Karpas-422 (cell line): ENCODE results near the gene SAMD14. TPM values are rescaled to one million over a fixed set of nuclear protein-coding genes. Genes with fewer than 3 reads are reported as not detected.

Experiments
- DNase-seq: peaks from one replicate; pipeline ENCODE4 v3.0.0-alpha.2; 2015
- H2AFZ ChIP-seq: fragments of 200-600 bp; sonication (generic); 2 replicates; pipeline ENCODE4 v1.6.1; 2014; ENCODE audit warnings: antibody characterized with exemption, low read length, mixed read lengths
- H3K27ac ChIP-seq: fragments of 200-600 bp; sonication (generic); 2 replicates; pipeline ENCODE4 v1.5.1; 2014; ENCODE audit warnings: mild to moderate bottlenecking, low read length, moderate library complexity
- H3K27me3 ChIP-seq: fragments of 200-600 bp; sonication (generic); 2 replicates; pipeline ENCODE4 v1.6.1; 2014; ENCODE audit warnings: low read length, mixed read lengths
- H3K36me3 ChIP-seq: fragments of 200-600 bp; sonication (generic); 2 replicates; pipeline ENCODE4 v1.6.1; 2014; ENCODE audit warnings: low read length, mixed read lengths; ENCODE audit not compliant: insufficient read depth
- H3K4me1 ChIP-seq: fragments of 200-600 bp; sonication (generic); 2 replicates; pipeline ENCODE4 v1.6.1; 2014; ENCODE audit warnings: mild to moderate bottlenecking, low read length, mixed read lengths
- H3K4me2 ChIP-seq: fragments of 200-600 bp; sonication (generic); 2 replicates; pipeline ENCODE4 v1.6.1; 2014; ENCODE audit warnings: low read length, low read depth, mild to moderate bottlenecking; ENCODE audit not compliant: poor library complexity, severe bottlenecking
- H3K4me3 ChIP-seq: fragments of 200-600 bp; sonication (generic); 2 replicates; pipeline ENCODE4 v1.5.1; 2014; ENCODE audit warnings: mild to moderate bottlenecking, antibody characterized with exemption, low read length, mixed read lengths
- H3K79me2 ChIP-seq: fragments of 200-600 bp; sonication (generic); 2 replicates; pipeline ENCODE4 v1.6.1; 2014; ENCODE audit warnings: mild to moderate bottlenecking, low read length, mixed read lengths
- H3K9ac ChIP-seq: fragments of 200-600 bp; sonication (generic); 2 replicates; pipeline ENCODE4 v1.6.0; 2014; ENCODE audit warnings: low read length
- H3K9me2 ChIP-seq: fragments of 200-600 bp; sonication (generic), shearing (Covaris generic); replicated peaks from 2 replicates; pipeline ENCODE4 v1.6.0; 2014; ENCODE audit warnings: mild to moderate bottlenecking, low read length, moderate library complexity; ENCODE audit not compliant: insufficient read depth
- H3K9me3 ChIP-seq: fragments of 300-700, 200-600 bp; sonication (generic); 2 replicates; pipeline ENCODE4 v1.6.1; 2014; ENCODE audit warnings: low read length, mixed read lengths
- H4K20me1 ChIP-seq: fragments of 200-600 bp; sonication (generic); 2 replicates; pipeline ENCODE4 v1.6.1; 2014; ENCODE audit warnings: mild to moderate bottlenecking, antibody characterized with exemption, low read length, low read depth; ENCODE audit not compliant: insufficient read depth
- total RNA-seq: library from RNA; depleted of rRNA; stranded (reverse); fragments of >200 nt; shearing (Covaris generic); gene quantifications from 2 replicates; pipeline ENCODE4 v1.2.3, GENCODE V29; 2014; ENCODE audit warnings: low replicate concordance

Gene SAMD14
- total RNA-seq, 1 experiment from 2014 or later: not detected

DNA sequence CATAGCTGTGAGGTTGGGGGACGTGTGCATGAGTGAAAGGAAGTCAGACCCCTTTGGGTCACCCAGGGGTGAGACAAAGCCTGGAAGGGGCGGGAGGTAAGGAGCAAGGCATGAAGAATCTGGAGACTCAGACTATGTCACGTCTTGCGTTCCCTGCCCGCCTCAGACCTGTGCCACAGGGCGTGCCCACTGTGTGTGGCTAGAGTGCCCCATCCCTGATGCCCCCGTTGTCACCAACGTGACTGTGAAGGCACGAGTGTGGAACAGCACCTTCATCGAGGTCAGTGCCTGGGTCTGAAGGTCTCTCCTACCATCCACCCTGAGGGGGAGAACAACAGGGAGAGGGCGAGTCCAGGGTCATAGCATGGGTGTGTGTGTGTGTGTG lies 49.9 kb downstream of the SAMD14 start:
- H3K4me3 ChIP-seq: no peak overlapping the region

DNA sequence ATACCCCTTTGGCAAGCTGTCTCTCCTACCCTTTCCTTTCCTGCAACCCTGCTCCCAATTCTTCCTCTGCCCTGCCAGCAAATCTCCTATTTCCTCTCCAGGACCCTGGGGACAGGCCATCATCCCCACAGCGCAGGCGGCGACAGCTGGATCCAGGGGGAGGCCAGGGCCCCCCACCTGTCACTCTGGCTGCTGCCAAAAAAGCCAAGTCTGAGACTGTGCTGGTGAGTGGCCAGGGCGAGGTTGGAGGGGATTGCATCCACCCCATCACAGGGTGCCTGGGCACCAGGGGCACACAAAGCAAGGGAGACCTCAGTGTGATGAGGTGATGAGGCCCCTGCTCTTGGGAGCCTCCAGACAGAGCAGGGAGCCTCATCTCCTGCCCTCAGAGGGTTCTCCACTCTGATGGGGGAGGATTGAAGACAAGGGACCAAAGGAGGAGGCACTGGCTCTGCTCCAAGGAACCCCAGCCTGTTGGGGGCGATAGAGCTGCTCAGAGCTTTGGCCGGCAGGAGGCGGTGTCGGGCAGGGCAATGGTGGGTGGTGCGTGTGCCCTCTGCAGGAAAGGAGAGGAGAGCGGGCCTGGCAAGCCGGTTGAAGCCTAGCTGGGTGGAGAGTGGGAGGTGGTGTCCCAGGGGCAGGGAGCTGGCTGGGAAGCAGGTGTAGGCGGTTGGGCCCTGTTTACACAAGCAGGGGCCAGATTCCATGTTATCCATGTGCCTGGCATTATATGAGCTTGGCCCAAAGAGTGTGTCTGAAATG lies 50.4 kb downstream of the SAMD14 start:
- Histone ChIP-seq H3K27me3 (no peaks in the 10 kb centered on the region), H3K79me2 (no peaks in the 10 kb centered on the region), H4K20me1 (no peaks in the 10 kb centered on the region; the same call in 1 of the 2 replicates), H3K4me3 (no peak overlapping the region), H3K4me2 (no peak overlapping the region), H2AFZ (no peak overlapping the region), H3K9me2 (no peaks in the 10 kb centered on the region), H3K27ac (no peak overlapping the region), H3K9ac (no peak overlapping the region), H3K4me1 (peaks cover 5% of the 10 kb centered on the region), H3K36me3 (no peaks in the 10 kb centered on the region), H3K9me3 (no peaks in the 10 kb centered on the region)
- DNase-seq: peak; percentile 93

More for the DNA sequence above, 49.9 kb downstream of the SAMD14 start:
- no peak for DNase-seq
- Histone ChIP-seq H3K9me3 (no peaks in the 10 kb centered on the region), H3K9ac (no peak overlapping the region), H3K4me1 (peaks cover 5% of the 10 kb centered on the region), H3K79me2 (no peaks in the 10 kb centered on the region), H4K20me1 (no peaks in the 10 kb centered on the region; the same call in 1 of the 2 replicates), H3K27me3 (no peaks in the 10 kb centered on the region), H3K27ac (no peak overlapping the region), H2AFZ (no peak overlapping the region), H3K4me2 (no peak overlapping the region), H3K36me3 (no peaks in the 10 kb centered on the region), H3K9me2 (no peaks in the 10 kb centered on the region)

DNA sequence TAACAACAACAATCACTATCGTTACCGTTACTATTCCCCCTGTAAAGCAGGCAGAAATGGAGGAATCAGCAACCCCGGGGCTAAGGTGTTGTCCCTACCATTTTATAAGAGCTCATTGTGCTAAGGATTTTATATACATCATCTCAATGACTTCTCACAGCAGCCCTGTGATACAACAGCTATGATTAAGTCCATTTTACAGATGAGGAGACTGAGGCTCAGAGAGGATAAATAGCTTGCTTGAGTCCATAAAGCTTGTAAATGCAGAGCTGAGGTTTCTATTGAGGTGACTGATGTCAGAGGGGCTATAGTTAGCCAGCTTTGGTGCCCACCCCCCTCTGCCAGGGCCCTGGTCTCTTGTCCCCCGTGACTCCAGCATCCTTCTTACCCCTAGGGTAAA lies 51.5 kb downstream of the SAMD14 start:
- no peaks in the 10 kb centered on the region; the same call in 1 of the 2 replicates for H4K20me1 ChIP-seq
- no peak overlapping the region for H3K4me2 ChIP-seq
- H3K9ac ChIP-seq: no peak overlapping the region
- no peaks in the 10 kb centered on the region for H3K9me2 ChIP-seq
- H3K27ac ChIP-seq: no peak overlapping the region
- no peak for DNase-seq
- no peak overlapping the region for H3K4me3 ChIP-seq
- no peaks in the 10 kb centered on the region for H3K27me3 ChIP-seq
- H3K36me3 ChIP-seq: no peaks in the 10 kb centered on the region
- H3K4me1 ChIP-seq: peaks cover 5% of the 10 kb centered on the region
- H3K9me3 ChIP-seq: no peaks in the 10 kb centered on the region
- no peaks in the 10 kb centered on the region for H3K79me2 ChIP-seq
- H2AFZ ChIP-seq: no peak overlapping the region

DNA sequence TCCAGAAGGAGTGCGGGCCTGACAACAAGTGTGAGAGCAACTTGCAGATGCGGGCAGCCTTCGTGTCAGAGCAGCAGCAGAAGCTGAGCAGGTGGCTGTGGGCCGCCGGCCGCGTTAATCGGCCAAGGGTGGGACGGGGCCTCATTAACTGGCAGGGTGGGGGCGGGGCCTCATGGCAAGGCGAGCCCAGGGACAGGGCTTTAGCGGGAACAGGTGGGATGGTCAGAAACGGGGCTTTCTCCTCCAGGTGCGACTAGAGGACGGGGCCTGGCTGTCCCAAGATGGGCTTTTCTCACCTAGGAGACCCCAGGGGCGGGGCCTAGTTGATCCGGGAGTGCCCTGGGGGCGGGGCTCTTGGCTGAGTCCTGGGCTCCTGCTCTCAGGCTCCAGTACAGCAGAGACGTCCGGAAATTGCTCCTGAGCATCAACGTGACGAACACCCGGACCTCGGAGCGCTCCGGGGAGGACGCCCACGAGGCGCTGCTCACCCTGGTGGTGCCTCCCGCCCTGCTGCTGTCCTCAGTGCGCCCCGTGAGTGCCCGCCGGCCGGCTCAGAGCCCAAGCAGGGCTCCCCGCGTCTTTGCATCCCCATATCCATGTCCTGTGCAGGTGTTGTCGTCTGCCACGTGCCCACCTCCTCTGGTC lies 53.2 kb downstream of the SAMD14 start:
- H2AFZ ChIP-seq: no peak overlapping the region
- H3K9me3 ChIP-seq: no peaks in the 10 kb centered on the region
- no peak overlapping the region for H3K27ac ChIP-seq
- peaks cover 5% of the 10 kb centered on the region for H3K4me1 ChIP-seq
- no peak overlapping the region for H3K9ac ChIP-seq
- H3K4me3 ChIP-seq: no peak overlapping the region
- no peak for DNase-seq
- no peaks in the 10 kb centered on the region for H3K9me2 ChIP-seq
- H3K79me2 ChIP-seq: no peaks in the 10 kb centered on the region
- no peaks in the 10 kb centered on the region; the same call in 1 of the 2 replicates for H4K20me1 ChIP-seq
- H3K27me3 ChIP-seq: no peaks in the 10 kb centered on the region
- no peak overlapping the region for H3K4me2 ChIP-seq
- no peaks in the 10 kb centered on the region for H3K36me3 ChIP-seq

DNA sequence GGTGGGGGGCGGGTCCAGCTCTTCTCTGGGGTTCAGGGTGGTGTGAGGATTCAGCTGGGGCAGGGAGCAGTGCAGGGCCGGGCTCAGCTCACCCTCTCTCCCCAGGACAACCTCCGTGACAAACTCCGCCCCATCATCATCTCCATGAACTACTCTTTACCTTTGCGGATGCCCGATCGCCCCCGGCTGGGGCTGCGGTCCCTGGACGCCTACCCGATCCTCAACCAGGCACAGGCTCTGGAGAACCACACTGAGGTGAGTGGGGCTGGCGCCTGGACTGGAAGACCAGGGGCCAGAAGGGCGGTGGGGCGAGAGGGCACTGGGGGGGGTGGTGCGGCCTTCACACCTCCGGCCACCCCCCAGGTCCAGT lies 53.8 kb downstream of the SAMD14 start:
- Histone ChIP-seq H2AFZ (no peak overlapping the region), H3K27ac (no peak overlapping the region), H3K9me2 (no peaks in the 10 kb centered on the region), H3K9me3 (no peaks in the 10 kb centered on the region), H3K36me3 (no peaks in the 10 kb centered on the region), H3K9ac (no peak overlapping the region), H3K79me2 (no peaks in the 10 kb centered on the region), H3K4me1 (peaks cover 5% of the 10 kb centered on the region), H4K20me1 (no peaks in the 10 kb centered on the region; the same call in 1 of the 2 replicates), H3K27me3 (no peaks in the 10 kb centered on the region), H3K4me3 (no peak overlapping the region), H3K4me2 (no peak overlapping the region)
- DNase-seq: no peak

DNA sequence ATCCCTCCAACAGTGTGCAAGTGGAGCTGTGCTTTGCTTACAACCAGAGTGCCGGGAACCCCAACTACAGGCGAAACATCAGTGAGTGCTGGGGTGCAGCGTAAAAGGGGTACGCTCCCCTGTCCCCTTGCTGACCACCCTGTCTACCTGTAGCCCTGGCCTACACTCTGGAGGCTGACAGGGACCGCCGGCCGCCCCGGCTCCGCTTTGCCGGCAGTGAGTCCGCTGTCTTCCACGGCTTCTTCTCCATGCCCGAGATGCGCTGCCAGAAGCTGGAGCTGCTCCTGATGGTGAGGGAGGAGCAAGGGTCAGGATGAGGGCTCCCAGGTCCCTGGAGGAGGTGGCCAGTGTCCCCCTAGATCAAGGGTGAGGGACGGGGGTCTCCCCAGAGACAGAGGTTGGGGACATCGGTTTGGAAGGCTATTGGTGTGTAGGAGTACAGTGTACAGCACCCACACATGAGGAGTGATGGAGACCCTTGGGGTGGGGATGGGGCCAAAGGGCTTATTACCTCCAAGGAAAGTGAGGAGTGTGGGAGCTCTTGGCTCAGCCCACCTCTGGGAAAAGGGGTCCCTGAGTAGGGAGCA lies 54.4 kb downstream of the SAMD14 start:
- no peaks in the 10 kb centered on the region for H3K9me3 ChIP-seq
- DNase-seq: no peak
- H2AFZ ChIP-seq: no peak overlapping the region
- no peaks in the 10 kb centered on the region for H3K27me3 ChIP-seq
- no peak overlapping the region for H3K4me2 ChIP-seq
- no peaks in the 10 kb centered on the region; the same call in 1 of the 2 replicates for H4K20me1 ChIP-seq
- no peaks in the 10 kb centered on the region for H3K79me2 ChIP-seq
- H3K4me3 ChIP-seq: no peak overlapping the region
- no peaks in the 10 kb centered on the region for H3K9me2 ChIP-seq
- no peak overlapping the region for H3K27ac ChIP-seq
- no peak overlapping the region for H3K9ac ChIP-seq
- no peaks in the 10 kb centered on the region for H3K36me3 ChIP-seq
- peaks cover under 1% of the 10 kb centered on the region; the same call in 1 of the 2 replicates for H3K4me1 ChIP-seq

DNA sequence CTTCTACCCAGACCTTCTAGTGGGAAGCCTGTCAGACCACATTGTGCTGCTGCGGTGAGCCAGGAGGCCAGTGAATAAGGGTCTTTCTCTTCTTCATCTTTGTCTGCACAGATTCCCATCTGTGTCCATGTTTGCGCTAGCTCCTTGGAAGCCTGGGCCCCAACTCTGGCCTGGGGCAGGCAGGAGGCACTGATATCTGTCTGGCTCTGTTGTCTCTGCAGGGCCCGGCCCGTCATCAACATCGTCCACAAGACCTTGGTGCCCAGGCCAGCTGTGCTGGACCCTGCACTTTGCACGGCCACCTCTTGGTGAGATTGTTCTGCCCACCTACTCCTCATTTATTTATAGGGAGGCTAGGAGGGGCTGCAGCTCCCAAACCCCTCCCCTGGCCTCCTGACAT lies 55.7 kb downstream of the SAMD14 start:
- no peak overlapping the region for H3K4me2 ChIP-seq
- H3K27me3 ChIP-seq: no peaks in the 10 kb centered on the region
- H3K9me2 ChIP-seq: no peaks in the 10 kb centered on the region
- H3K79me2 ChIP-seq: no peaks in the 10 kb centered on the region
- H4K20me1 ChIP-seq: no peaks in the 10 kb centered on the region; the same call in 1 of the 2 replicates
- no peak overlapping the region for H3K9ac ChIP-seq
- no peaks in the 10 kb centered on the region for H3K4me1 ChIP-seq
- no peak overlapping the region for H3K4me3 ChIP-seq
- H2AFZ ChIP-seq: no peak overlapping the region
- H3K36me3 ChIP-seq: no peaks in the 10 kb centered on the region
- no peak for DNase-seq
- no peak overlapping the region for H3K27ac ChIP-seq
- H3K9me3 ChIP-seq: no peaks in the 10 kb centered on the region

DNA sequence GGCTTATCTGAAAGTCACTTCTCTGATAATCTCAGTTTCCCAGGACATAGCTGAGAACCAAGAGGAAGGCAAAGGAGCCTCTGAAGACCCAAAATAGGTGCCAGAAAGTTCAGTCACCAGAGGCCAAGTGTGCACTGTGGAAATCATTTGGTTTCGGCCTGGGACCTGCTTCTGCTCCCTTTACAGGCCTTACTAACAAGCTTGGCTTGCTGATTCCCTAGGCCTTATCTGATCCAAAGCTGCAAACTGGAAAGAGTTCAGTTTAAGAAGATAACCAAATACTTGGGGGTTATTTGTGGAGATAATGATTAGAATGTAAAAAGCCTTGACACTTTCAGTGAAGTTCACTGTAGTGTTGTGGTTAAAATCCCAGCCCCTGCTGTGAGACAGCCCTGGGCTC lies 57.0 kb downstream of the SAMD14 start:
- Histone ChIP-seq H3K9ac (no peak overlapping the region), H3K9me3 (no peaks in the 10 kb centered on the region), H3K4me3 (no peak overlapping the region), H3K4me1 (no peaks in the 10 kb centered on the region), H3K79me2 (no peaks in the 10 kb centered on the region), H3K36me3 (no peaks in the 10 kb centered on the region), H3K9me2 (no peaks in the 10 kb centered on the region), H3K4me2 (no peak overlapping the region), H4K20me1 (no peaks in the 10 kb centered on the region), H3K27ac (no peak overlapping the region), H2AFZ (no peak overlapping the region), H3K27me3 (no peaks in the 10 kb centered on the region)
- DNase-seq: no peak
